Uterus (tissue), 4 donors: ENCODE data around the gene PHACTR2. TPM values are rescaled to one million over a fixed set of nuclear protein-coding genes. Genes with fewer than 3 reads are reported as not detected.
"Not testable (repeated sequence)": the region's sequence is repeated elsewhere in the genome, so short reads cannot be mapped to it uniquely, and the experiment has no call there.

Source experiments
- DNase-seq, 2 donors: peaks; one replicate each; pipeline ENCODE4 v3.0.0-alpha.2; 2019 to 2020
- H3K27ac ChIP-seq, 2 donors: fragments of 200-600 bp; sonication (generic); 1 replicate in 1 of 2; 2 replicates in 1 of 2; pipeline ENCODE4 v1.5.1; 2016 to 2018
- H3K27me3 ChIP-seq, 2 donors: fragments of 200-600 bp; sonication (generic); one replicate each; pipeline ENCODE4 v1.5.1; 2018 to 2019; ENCODE audit warnings: control low read depth in 1 of 2
- H3K36me3 ChIP-seq, 2 donors: fragments of 200-600 bp; sonication (generic); one replicate each; pipeline ENCODE4 v1.5.1; 2019; ENCODE audit warnings: control low read depth in 1 of 2
- H3K4me1 ChIP-seq, 2 donors: fragments of 200-600 bp; sonication (generic); one replicate each; pipeline ENCODE4 v1.5.1; 2018 to 2019; ENCODE audit warnings: control low read depth in 1 of 2
- H3K4me3 ChIP-seq, 2 donors: fragments of 200-600 bp; sonication (generic); 1 replicate in 1 of 2; 2 replicates in 1 of 2; pipeline ENCODE4 v1.5.1; 2018 to 2019; ENCODE audit warnings: mild to moderate bottlenecking in 1 of 2
- H3K9me3 ChIP-seq, 2 donors: fragments of 200-600 bp; sonication (generic); one replicate each; pipeline ENCODE4 v1.5.1; 2019; ENCODE audit warnings: control low read depth in 1 of 2
- POLR2A ChIP-seq, 2 donors: fragments of 450-650 bp; IDR thresholded peaks; one replicate each; pipeline ENCODE4 v1.6.1; 2016; ENCODE audit warnings: antibody characterized with exemption in 2 of 2, mild to moderate bottlenecking in 1 of 2, moderate library complexity in 1 of 2
- intact Hi-C: fragments of 100-400 bp; cut with DNase I; formaldehyde crosslinking; loops from one replicate; pipeline ENCODE4 v1.15.1; 2023; ENCODE audit warnings: low total_unique reads
- total RNA-seq, 4 donors: library from RNA; depleted of rRNA in 3 of 4; stranded (reverse); fragments of >200 nt in 3 of 4; gene quantifications; one replicate each; pipeline versions ENCODE4 v1.1.0 to v1.2.4, GENCODE V29; 2014 to 2023
- TF ChIP-seq, protein P1 (sequence below), 4 experiments: fragments of 200-600 bp in 2 of 4; fragments of 450-650 bp in 2 of 4; sonication (generic) in 2 of 4; IDR thresholded peaks; one replicate each; pipeline ENCODE4 v1.5.1; 2016 to 2019; ENCODE audit warnings: antibody characterized with exemption in 4 of 4, mild to moderate bottlenecking in 2 of 4, moderate library complexity in 1 of 4
- donor health status: DM: yes; HTN: yes; CAD: no.

The PHACTR2 gene
- total RNA-seq, 4 donors from 2014 or later, result 78.2 to 145 (median 90.1) TPM

- no peak for TF ChIP-seq POLR2A (IDR thresholded peaks at IDR 0.05)
- TF ChIP-seq, protein P1, sequence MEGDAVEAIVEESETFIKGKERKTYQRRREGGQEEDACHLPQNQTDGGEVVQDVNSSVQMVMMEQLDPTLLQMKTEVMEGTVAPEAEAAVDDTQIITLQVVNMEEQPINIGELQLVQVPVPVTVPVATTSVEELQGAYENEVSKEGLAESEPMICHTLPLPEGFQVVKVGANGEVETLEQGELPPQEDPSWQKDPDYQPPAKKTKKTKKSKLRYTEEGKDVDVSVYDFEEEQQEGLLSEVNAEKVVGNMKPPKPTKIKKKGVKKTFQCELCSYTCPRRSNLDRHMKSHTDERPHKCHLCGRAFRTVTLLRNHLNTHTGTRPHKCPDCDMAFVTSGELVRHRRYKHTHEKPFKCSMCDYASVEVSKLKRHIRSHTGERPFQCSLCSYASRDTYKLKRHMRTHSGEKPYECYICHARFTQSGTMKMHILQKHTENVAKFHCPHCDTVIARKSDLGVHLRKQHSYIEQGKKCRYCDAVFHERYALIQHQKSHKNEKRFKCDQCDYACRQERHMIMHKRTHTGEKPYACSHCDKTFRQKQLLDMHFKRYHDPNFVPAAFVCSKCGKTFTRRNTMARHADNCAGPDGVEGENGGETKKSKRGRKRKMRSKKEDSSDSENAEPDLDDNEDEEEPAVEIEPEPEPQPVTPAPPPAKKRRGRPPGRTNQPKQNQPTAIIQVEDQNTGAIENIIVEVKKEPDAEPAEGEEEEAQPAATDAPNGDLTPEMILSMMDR (IDR thresholded peaks at IDR 0.05), result no peak
- Histone ChIP-seq H3K4me3 (no peak overlapping the region), H3K4me1 (no peaks in the 10 kb centered on the region), H3K9me3 (no peaks in the 10 kb centered on the region), H3K36me3 (no peaks in the 10 kb centered on the region), H3K27me3 (no peaks in the 10 kb centered on the region), H3K27ac (peak overlapping the region in 1 of 2 donors; percentile 34)
- DNase-seq, result no peak
- intact Hi-C loops, result no loop called here
These were observed 105.3 kb downstream of the PHACTR2 start for GRCh38 chr6:143783077-143783476.

DNA sequence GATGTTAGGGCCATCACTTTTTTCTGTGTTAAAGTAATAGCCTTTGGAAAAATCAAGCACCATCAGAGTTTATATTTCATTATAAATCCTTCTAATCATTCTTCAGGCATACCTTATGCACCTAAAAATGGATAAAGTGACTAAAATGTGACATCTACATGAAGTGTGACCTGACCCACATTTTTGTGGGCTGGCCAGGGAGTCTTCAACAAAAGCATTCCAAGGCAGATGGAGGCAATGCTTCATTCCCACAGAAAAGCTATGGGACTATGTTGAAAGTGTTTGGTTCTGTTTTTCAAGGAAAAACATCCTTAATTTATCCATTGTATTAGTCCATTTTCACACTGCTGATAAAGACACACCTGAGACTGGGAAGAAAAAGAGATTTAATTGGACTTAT, 106.6 kb downstream of the PHACTR2 start:
- H3K36me3 ChIP-seq, result no peaks in the 10 kb centered on the region
- DNase-seq, result no peak
- H3K4me1 ChIP-seq, result no peaks in the 10 kb centered on the region
- TF ChIP-seq, protein P1 (IDR thresholded peaks at IDR 0.05), result no peak
- TF ChIP-seq POLR2A (IDR thresholded peaks at IDR 0.05), result no peak
- no peaks in the 10 kb centered on the region for H3K9me3 ChIP-seq
- H3K27ac ChIP-seq, result no peak overlapping the region
- H3K4me3 ChIP-seq, result no peak overlapping the region
- H3K27me3 ChIP-seq, result no peaks in the 10 kb centered on the region
- intact Hi-C loops, result no loop called here

GRCh38 chr6:143786371-143786770, 108.6 kb downstream of the PHACTR2 start:
- H3K27ac ChIP-seq, DNase-seq, H3K27me3 ChIP-seq, H3K4me1 ChIP-seq, H3K36me3 ChIP-seq, intact Hi-C loops, H3K9me3 ChIP-seq, H3K4me3 ChIP-seq: not testable (repeated sequence)

GRCh38 chr6:143792402-143793279, 114.9 kb downstream of the PHACTR2 start:
- Histone ChIP-seq H3K4me3 (no peak overlapping the region), H3K9me3 (no peaks in the 10 kb centered on the region), H3K36me3 (no peaks in the 10 kb centered on the region), H3K4me1 (no peaks in the 10 kb centered on the region), H3K27ac (no peak overlapping the region), H3K27me3 (no peaks in the 10 kb centered on the region)
- intact Hi-C loops, result no loop called here
- TF ChIP-seq, protein P1 (IDR thresholded peaks at IDR 0.05), result no peak
- no peak for TF ChIP-seq POLR2A (IDR thresholded peaks at IDR 0.05)
- no peak for DNase-seq

DNA sequence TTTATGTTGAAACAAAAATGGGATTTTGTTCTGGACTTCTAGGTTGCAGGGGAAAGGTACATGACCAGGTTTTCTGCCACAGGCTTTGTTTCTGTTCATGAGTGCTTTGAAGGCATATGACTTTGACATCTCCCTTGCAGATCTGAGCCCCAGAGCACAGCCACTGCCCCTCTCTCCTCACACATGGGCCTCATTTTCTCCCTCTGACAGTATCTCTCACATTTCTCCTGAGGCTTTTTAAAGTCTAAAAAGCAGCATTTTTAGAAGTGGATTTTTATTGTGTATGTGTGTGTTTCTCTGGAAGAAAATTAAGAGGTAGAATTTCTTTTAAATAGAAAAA, 115.5 kb downstream of the PHACTR2 start:
- TF ChIP-seq, protein P1 (IDR thresholded peaks at IDR 0.05), result no peak
- no peak for TF ChIP-seq POLR2A (IDR thresholded peaks at IDR 0.05)
- intact Hi-C loops, result no loop called here
- H3K27me3 ChIP-seq, result no peaks in the 10 kb centered on the region

GRCh38 chr6:143796551-143796950, 118.8 kb downstream of the PHACTR2 start:
- H3K4me3 ChIP-seq, H3K36me3 ChIP-seq, H3K4me1 ChIP-seq, H3K9me3 ChIP-seq, DNase-seq, H3K27me3 ChIP-seq, intact Hi-C loops, H3K27ac ChIP-seq: not testable (repeated sequence)

More for the DNA sequence above, 115.5 kb downstream of the PHACTR2 start:
- Histone ChIP-seq H3K4me1 (no peaks in the 10 kb centered on the region), H3K36me3 (no peaks in the 10 kb centered on the region), H3K27ac (no peak overlapping the region), H3K9me3 (no peaks in the 10 kb centered on the region), H3K4me3 (no peak overlapping the region)
- no peak for DNase-seq

DNA sequence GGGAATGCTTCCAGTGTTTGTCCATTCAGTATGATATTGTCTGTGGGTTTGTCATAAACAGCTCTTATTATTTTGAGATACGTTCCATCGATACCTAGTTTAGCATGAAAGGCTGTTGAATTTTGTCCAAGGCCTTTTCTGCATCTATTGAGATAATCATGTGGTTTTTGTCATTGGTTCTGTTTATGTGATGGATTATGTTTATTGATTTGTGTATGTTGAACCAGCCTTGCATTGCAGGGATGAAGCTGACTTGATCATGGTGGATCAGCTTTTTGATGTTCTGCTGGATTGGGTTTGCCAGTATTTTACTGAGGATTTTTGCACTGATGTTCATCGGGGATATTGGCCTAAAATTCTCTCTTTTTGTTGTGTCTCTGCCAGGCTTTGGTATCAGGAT, 120.7 kb downstream of the PHACTR2 start:
- H3K36me3 ChIP-seq, H3K27me3 ChIP-seq, intact Hi-C loops, H3K27ac ChIP-seq, H3K4me3 ChIP-seq, H3K4me1 ChIP-seq, DNase-seq, H3K9me3 ChIP-seq: not testable (repeated sequence)
